Heart left ventricle (tissue), 16 donors: ENCODE data around the gene ADAM17. TPM values are rescaled to one million over a fixed set of nuclear protein-coding genes. Genes with fewer than 3 reads are reported as not detected.

Experiments
- ATAC-seq, 4 donors: fragments of 200-7000 bp; cut with Tn5 transposase; one replicate each; pipeline ENCODE4 v1.9.1; 2020 to 2022; ENCODE audit warnings: moderate library complexity in 4 of 4, mild to moderate bottlenecking in 3 of 4, moderate number of reproducible peaks in 1 of 4
- DNase-seq, 5 donors: peaks; one replicate each; pipeline ENCODE4 v3.0.0-alpha.2; 2020
- H3K27ac ChIP-seq, 12 donors: fragments of 200-600 bp; sonication (generic) in 4 of 12; one replicate each; pipeline versions ENCODE4 v1.5.0 to v1.8.0; 2016 to 2022; ENCODE audit warnings: mild to moderate bottlenecking in 2 of 12
- H3K27me3 ChIP-seq, 9 donors: fragments of 200-600 bp; sonication (generic) in 2 of 9; one replicate each; pipeline versions ENCODE4 v1.5.1 to v1.8.0; 2016 to 2022; ENCODE audit warnings: mild to moderate bottlenecking in 3 of 9
- H3K36me3 ChIP-seq, 9 donors: fragments of 200-600 bp; sonication (generic) in 2 of 9; one replicate each; pipeline versions ENCODE4 v1.5.0 to v1.8.0; 2018 to 2022; ENCODE audit warnings: mild to moderate bottlenecking in 2 of 9
- H3K4me1 ChIP-seq, 12 donors: fragments of 200-600 bp; sonication (generic) in 4 of 12; one replicate each; pipeline versions ENCODE4 v1.5.0 to v1.8.0; 2016 to 2022; ENCODE audit warnings: mild to moderate bottlenecking in 3 of 12
- H3K4me3 ChIP-seq, 12 donors: fragments of 200-600 bp; sonication (generic) in 4 of 12; one replicate each; pipeline versions ENCODE4 v1.5.0 to v1.8.0; 2017 to 2022; ENCODE audit warnings: mild to moderate bottlenecking in 9 of 12, moderate library complexity in 4 of 12
- H3K9me3 ChIP-seq, 12 donors: fragments of 200-600 bp; sonication (generic) in 4 of 12; one replicate each; pipeline versions ENCODE4 v1.5.0 to v1.8.0; 2016 to 2022; ENCODE audit warnings: mild to moderate bottlenecking in 1 of 12
- POLR2A ChIP-seq, 2 donors: fragments of 450-650 bp; IDR thresholded peaks; one replicate each; pipeline ENCODE4 v1.6.1; 2017; ENCODE audit warnings: antibody characterized with exemption in 2 of 2, mild to moderate bottlenecking in 2 of 2, moderate library complexity in 2 of 2
- WGBS, 4 donors: extraction: QIAGEN DNeasy Blood & Tissue Kit in 2 of 4; methylation state at CpG; one replicate each; pipeline versions ENCODE4 v1.1.5 to v1.1.7; 2013 to 2018; 5-methylcytosine and 5-hydroxymethylcytosine counted together
- intact Hi-C, 10 donors: fragments of 100-400 bp; cut with DNase I; formaldehyde crosslinking; loops; one replicate each; pipeline versions ENCODE4 v1.11.1 to v1.14.2; 2022
- long read RNA-seq, 3 donors: library from polyadenylated mRNA; unstranded; transcript quantifications; one replicate each; pipeline ENCODE4 v2.0.0, GENCODE V29; 2020 to 2021
- polyA plus RNA-seq, 2 donors: library from polyadenylated mRNA; stranded (reverse); fragments of 200-250 nt; gene quantifications; one replicate each; pipeline ENCODE4 v1.2.3, GENCODE V29; 2013
- total RNA-seq, 9 donors: library from RNA; depleted of rRNA in 2 of 9; stranded (reverse); fragments of >200 nt in 2 of 9; fragmentation: NEBNext Ultra II Directional in 3 of 9; extraction: Animal tissue kit (Norgen Biotek cat#: 25700) in 3 of 9; gene quantifications; one replicate each; pipeline versions ENCODE4 v1.1.0 to v1.2.4, GENCODE V29; 2016 to 2023
- TF ChIP-seq, protein P1 (sequence below), 12 donors: fragments of 200-600 bp; sonication (generic) in 4 of 12; IDR thresholded peaks; one replicate each; pipeline versions ENCODE4 v1.5.0 to v1.8.0; 2018 to 2022; ENCODE audit warnings: antibody characterized with exemption in 12 of 12, mild to moderate bottlenecking in 5 of 12
- donor health status: ischemic (EF 13 %, LVEDD 7.1; RV severe dilation, severe dysfunction).
- donor health status: healthy with polysubstance abuse.
- donor health status: DM: no; HTN: yes; CAD: no.
- donor health status: DM: no; HTN: no; CAD: no.
- donor health status: ischemic (EF 25% LVEDD 6.9; RV normal size, moderate dysfunction).
- donor health status: ischemic (EF 25% LVEDD 5.7; RV mildly dilated, moderate dysfunction).
- donor health status: healthy.
- donor health status: DM: yes; HTN: yes; CAD: no.
- donor health status: ischemic (EF 35%, LVEDD 5.7; RV mildly dilated, moderate dysfunction).
- donor health status: nonischemic (EF 11% LVEDD 7.7; RV severe dilation, severe dysfunction).
- donor health status: DM: yes; HTN: yes; CAD: no.
- donor health status: PGD.
- donor health status: ischemic (EF 29% LVEDD 5.4; RV normal size, mild dysfunction).
- donor health status: nonischemic (EF 23%, LVEDD 6.1; RV moderate dilation, normal function).

The ADAM17 gene
- total RNA-seq (10 to 100 TPM in 8 of 9 donors, 1 to 10 TPM in 1; 8.9 to 22.4 (median 15.1) TPM), polyA plus RNA-seq (10 to 100 TPM in 1 of 2 donors, 1 to 10 TPM in 1; 6.5 to 12.1 TPM)
- long read RNA-seq, donor 1, full-length matches to known transcripts: 9 of 17 reads
- long read RNA-seq, donor 1, partial matches to known transcripts: 1 of 17 reads
- long read RNA-seq, donor 1, other reads (novel, unspliced or antisense): 7 of 17 reads
- long read RNA-seq, donor 2, full-length matches to known transcripts: 29 of 45 reads
- long read RNA-seq, donor 2, partial matches to known transcripts: 2 of 45 reads
- long read RNA-seq, donor 2, other reads (novel, unspliced or antisense): 14 of 45 reads
- long read RNA-seq, donor 3, full-length matches to known transcripts: 20 of 34 reads
- long read RNA-seq, donor 3, partial matches to known transcripts: 1 of 34 reads
- long read RNA-seq, donor 3, other reads (novel, unspliced or antisense): 13 of 34 reads

DNA sequence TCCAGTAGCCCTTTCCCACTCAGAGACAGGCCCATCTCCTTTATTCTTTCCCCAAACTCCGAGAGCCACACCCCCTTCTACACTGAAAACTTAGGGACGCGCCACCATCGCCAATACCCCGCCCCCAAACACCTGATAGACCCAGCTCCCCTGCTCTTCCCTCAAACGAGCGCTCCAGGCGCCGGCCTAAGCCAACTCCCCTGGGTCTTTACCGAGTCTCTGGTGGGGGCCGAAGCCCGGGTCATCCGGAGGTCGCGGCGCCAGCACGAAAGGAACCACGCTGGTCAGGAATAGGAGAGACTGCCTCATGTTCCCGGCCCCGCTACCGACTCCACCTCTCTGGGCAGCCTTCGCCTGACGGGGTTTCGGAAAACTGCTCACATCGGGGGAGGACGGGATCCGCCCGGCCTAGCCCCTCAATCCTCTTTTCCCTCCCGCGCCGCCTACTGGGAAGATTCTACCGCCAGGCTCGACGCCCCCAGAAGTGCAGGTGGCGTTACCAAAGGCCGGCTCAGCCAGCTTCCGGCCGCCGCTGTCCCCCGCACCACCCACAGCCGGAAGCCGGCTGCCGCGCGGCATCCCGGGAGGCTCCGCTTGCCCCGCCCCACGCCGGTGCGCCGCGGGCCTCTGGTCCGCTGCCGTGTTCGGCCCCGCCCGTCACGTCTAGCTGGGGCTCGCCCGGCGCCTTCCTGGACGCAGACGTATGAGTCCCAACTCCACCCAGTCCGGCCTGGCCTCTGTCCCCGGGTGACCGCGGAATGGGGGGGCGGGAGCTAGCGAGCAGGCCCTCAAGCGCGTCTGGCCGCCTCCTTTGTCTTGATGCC lies at the start of gene ADAM17:
Gene ADAM17, minus strand, starts transcription at position 534 of the 824 bp plus-strand sequence. Its CDS starts 225 bp downstream, at position 309.
- no peaks in the 10 kb centered on the region for H3K36me3 ChIP-seq
- intact Hi-C loops: loop anchor here in 8 of 10 donors (2.0 to 10.0 kb wide), 8 partner anchors 52 to 209 kb away; partner anchors contain the start of gene YWHAQ (in 6 of the 8)
- TF ChIP-seq POLR2A (IDR thresholded peaks at IDR 0.05): peak; percentile 41 to 87
- TF ChIP-seq, protein P1, sequence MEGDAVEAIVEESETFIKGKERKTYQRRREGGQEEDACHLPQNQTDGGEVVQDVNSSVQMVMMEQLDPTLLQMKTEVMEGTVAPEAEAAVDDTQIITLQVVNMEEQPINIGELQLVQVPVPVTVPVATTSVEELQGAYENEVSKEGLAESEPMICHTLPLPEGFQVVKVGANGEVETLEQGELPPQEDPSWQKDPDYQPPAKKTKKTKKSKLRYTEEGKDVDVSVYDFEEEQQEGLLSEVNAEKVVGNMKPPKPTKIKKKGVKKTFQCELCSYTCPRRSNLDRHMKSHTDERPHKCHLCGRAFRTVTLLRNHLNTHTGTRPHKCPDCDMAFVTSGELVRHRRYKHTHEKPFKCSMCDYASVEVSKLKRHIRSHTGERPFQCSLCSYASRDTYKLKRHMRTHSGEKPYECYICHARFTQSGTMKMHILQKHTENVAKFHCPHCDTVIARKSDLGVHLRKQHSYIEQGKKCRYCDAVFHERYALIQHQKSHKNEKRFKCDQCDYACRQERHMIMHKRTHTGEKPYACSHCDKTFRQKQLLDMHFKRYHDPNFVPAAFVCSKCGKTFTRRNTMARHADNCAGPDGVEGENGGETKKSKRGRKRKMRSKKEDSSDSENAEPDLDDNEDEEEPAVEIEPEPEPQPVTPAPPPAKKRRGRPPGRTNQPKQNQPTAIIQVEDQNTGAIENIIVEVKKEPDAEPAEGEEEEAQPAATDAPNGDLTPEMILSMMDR (IDR thresholded peaks at IDR 0.05): peak; percentile 24 to 71 (median 46)
- peaks cover 11 to 60% (median 40%) of the 10 kb centered on the region in 12 donors for H3K4me1 ChIP-seq
- WGBS, 4 donors: 0 to 2% (median 1%) methylated on average over 54 to 73 of the region's 73 CpGs
- H3K9me3 ChIP-seq: no peaks in the 10 kb centered on the region
- DNase-seq (peak; percentile 97 to 99 (median 98)), ATAC-seq (peak; percentile 89 to 98 (median 96))
- peak within 1 kb of the TSS; percentile 53 to 98 (median 90) for H3K4me3 ChIP-seq
- peak within 1 kb of the TSS; percentile 98 to 100 (median 99) for H3K27ac ChIP-seq
- no peaks in the 10 kb centered on the region for H3K27me3 ChIP-seq

DNA sequence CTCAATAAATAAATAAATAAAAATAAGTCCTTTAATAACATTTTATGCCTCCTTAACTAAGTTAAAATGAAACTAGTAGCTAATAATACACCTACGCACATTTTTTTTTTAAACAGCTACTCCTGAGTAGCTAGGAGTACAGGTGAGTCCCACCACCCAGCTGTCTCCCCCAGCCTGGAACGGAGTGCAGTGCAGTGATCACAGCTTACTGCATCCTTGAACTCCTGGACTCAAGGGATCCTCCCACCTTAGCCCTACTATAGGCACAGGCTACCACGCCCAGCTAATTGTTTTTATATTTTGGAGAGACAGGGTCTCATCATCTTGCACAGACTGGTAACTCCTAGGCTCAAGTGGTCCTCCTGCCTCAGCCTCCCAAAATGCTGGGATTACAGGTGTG lies 46.8 kb upstream of the ADAM17 start:
- Histone ChIP-seq H3K9me3 (peaks cover 0 to 23% (median 13%) of the 10 kb centered on the region in 12 donors), H3K27ac (no peak overlapping the region), H3K27me3 (no peaks in the 10 kb centered on the region), H3K4me1 (peaks cover 0 to 8% (median 2%) of the 10 kb centered on the region in 12 donors), H3K36me3 (peaks cover 4 to 41% (median 14%) of the 10 kb centered on the region in 9 donors), H3K4me3 (no peak overlapping the region)
- no peak for ATAC-seq
- no peak for DNase-seq
- 93 to 98% (median 98%) methylated on average over 3 of the region's 3 CpGs for WGBS, 4 donors
- no peak for TF ChIP-seq POLR2A (IDR thresholded peaks at IDR 0.05)
- TF ChIP-seq, protein P1 (IDR thresholded peaks at IDR 0.05): no peak
- intact Hi-C loops: no loop called here

DNA sequence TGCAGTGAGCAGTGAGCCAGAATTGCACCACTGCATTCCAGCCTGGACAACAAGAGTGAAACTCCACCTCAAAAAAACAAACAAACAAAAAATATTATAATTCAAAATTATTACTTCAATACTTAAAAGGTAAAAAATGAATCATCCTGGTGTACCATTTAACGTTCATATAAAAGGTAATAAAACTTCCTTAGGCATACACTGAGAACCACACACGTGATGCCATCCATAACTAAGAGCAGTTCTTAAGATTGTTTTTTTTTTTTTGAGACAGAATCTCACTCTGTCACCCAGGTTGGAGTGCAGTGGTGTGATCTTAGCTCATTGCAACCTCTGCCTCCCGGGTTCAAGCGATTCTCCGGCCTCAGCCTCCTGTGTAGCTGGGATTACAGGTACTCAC lies 45.8 kb upstream of the ADAM17 start:
- H3K4me3 ChIP-seq: no peak overlapping the region
- no peak for ATAC-seq
- DNase-seq: no peak
- no peak for TF ChIP-seq POLR2A (IDR thresholded peaks at IDR 0.05)
- TF ChIP-seq, protein P1 (IDR thresholded peaks at IDR 0.05): no peak
- 95 to 97% (median 96%) methylated on average over 5 of the region's 5 CpGs for WGBS, 4 donors
- no peak overlapping the region for H3K27ac ChIP-seq
- peaks cover 0 to 9% (median 4%) of the 10 kb centered on the region in 12 donors for H3K4me1 ChIP-seq
- H3K36me3 ChIP-seq: peaks cover 4 to 41% (median 14%) of the 10 kb centered on the region in 9 donors
- no peaks in the 10 kb centered on the region for H3K27me3 ChIP-seq
- peaks cover 0 to 23% (median 13%) of the 10 kb centered on the region in 12 donors for H3K9me3 ChIP-seq
- intact Hi-C loops: no loop called here
